ENCODE measurements around the gene NCK2. TPM values are rescaled to one million over a fixed set of nuclear protein-coding genes. Genes with fewer than 3 reads are reported as not detected.

NCK2 gene
- total and polyA plus RNA-seq, 2 donors: 14.5 to 31.4 TPM

DNA sequence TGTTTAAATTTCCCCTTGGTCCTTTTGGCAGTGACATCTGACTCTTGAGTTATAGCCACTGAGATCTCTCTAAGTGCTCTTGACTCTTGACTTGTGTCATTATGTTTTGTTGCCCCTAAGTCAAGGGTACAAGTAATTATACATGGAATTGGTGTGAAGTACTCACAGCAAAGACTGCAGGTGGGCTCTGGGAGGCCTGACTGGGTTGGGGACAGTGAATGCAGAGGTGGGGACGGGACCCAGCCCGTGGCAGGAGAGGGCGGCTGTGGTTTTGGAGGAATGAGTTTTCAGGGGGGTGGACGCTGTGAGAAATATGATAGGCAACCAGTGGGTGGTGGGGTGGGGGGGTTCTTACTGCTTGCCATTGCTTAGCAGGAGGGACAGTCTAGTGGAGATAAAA, 97.8 kb downstream of the NCK2 start:
- H3K27me3 ChIP-seq (ENCODE audit: control insufficient read depth in 2 of 2, insufficient read depth in 1 of 2, low read length in 1 of 2): no peaks in the 10 kb centered on the region
- H3K4me1 ChIP-seq (ENCODE audit: control insufficient read depth in 2 of 2, insufficient read depth in 2 of 2, low read length in 2 of 2): peaks cover 0 to 2% of the 10 kb centered on the region in 2 donors
- no peak for DNase-seq (ENCODE audit: low read depth in 6 of 9, low spot score in 9 of 9)
- peaks cover 0 to 2% of the 10 kb centered on the region in 2 donors for H3K36me3 ChIP-seq (ENCODE audit: control insufficient read depth in 2 of 2, insufficient read depth in 2 of 2, low read length in 1 of 2)
- H3K9me3 ChIP-seq (ENCODE audit: control insufficient read depth in 2 of 2, insufficient read depth in 1 of 2, low read length in 1 of 2): no peaks in the 10 kb centered on the region
- no peak overlapping the region for H3K27ac ChIP-seq (ENCODE audit: low read depth in 1 of 2, low read length in 1 of 2)
- H3K4me3 ChIP-seq (ENCODE audit: low read length in 2 of 2): no peak overlapping the region
- 94% methylated on average over 4 of the region's 4 CpGs for WGBS

DNA sequence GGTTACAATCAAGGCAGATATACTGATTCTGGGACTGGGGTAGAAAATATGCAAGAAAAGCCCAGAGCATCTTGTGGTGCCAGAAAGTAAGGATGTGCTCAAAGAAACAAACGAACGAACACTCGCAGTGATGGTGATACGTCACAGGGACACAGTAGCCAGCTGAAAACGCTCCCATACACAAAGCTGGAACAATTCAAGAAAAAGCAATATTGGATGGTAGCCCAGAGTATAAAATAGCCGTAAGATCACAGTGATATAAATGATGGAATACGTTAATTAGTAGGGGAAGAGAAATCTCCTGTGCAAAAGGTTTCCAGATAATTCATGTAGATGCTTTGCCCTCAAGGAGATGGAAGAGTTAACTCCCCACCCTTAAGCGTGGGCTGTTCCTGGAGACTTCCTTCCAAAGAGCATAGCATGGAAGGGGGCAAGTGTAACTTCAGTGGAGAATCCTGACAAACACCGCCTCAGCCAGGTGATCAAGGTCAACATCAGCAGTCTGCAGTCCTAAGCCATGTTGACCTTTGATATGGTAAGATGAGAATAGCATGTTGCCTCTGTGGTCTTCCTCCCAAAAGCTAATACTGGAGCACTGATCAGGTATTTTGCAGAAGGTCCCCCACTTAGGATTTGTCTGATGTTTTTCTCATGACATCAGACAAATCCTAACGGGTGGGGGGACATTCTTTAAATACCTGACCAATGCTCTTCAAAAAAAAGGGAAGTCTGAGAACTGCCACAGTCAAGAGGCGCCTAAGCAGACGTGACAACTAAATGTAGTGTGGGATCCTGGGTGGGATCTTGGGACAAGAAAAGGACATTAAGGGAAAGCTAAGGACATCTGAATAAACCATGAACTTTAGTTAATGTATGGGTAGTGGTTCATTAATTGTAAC, 99.0 kb downstream of the NCK2 start:
- WGBS: 94% methylated on average over 12 of the region's 12 CpGs
- Histone ChIP-seq H3K27ac (ENCODE audit: low read depth in 1 of 2, low read length in 1 of 2) (no peak overlapping the region), H3K9me3 (ENCODE audit: control insufficient read depth in 2 of 2, insufficient read depth in 1 of 2, low read length in 1 of 2) (no peaks in the 10 kb centered on the region), H3K4me3 (ENCODE audit: low read length in 2 of 2) (no peak overlapping the region), H3K27me3 (ENCODE audit: control insufficient read depth in 2 of 2, insufficient read depth in 1 of 2, low read length in 1 of 2) (no peaks in the 10 kb centered on the region), H3K36me3 (ENCODE audit: control insufficient read depth in 2 of 2, insufficient read depth in 2 of 2, low read length in 1 of 2) (peaks cover 0 to 2% of the 10 kb centered on the region in 2 donors), H3K4me1 (ENCODE audit: control insufficient read depth in 2 of 2, insufficient read depth in 2 of 2, low read length in 2 of 2) (peaks cover 0 to 2% of the 10 kb centered on the region in 2 donors)
- no peak for DNase-seq (ENCODE audit: low read depth in 6 of 9, low spot score in 9 of 9)

DNA sequence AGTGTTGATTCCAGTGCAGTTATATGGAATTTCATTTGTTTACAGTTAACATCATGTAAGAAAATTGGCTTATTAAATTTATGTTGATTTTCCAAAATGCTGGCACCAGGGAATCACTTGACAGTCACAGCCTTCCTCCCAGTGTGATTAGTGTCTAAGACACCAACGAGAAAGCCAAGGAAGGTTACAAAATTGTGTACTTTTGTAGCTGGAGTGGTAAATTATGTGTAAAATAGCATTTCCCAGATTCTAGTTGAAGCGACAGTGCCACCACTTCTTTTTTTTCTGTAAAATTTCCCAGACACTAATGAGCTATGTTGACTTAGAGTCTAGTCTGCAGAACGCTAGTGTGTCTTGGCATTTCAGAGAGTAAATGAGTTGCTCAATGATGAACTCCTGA, 101.3 kb downstream of the NCK2 start:
- Histone ChIP-seq H3K36me3 (ENCODE audit: control insufficient read depth in 2 of 2, insufficient read depth in 2 of 2, low read length in 1 of 2) (peaks cover 0 to 2% of the 10 kb centered on the region in 2 donors), H3K27ac (ENCODE audit: low read depth in 1 of 2, low read length in 1 of 2) (no peak overlapping the region), H3K4me3 (ENCODE audit: low read length in 2 of 2) (no peak overlapping the region), H3K9me3 (ENCODE audit: control insufficient read depth in 2 of 2, insufficient read depth in 1 of 2, low read length in 1 of 2) (no peaks in the 10 kb centered on the region), H3K27me3 (ENCODE audit: control insufficient read depth in 2 of 2, insufficient read depth in 1 of 2, low read length in 1 of 2) (no peaks in the 10 kb centered on the region), H3K4me1 (ENCODE audit: control insufficient read depth in 2 of 2, insufficient read depth in 2 of 2, low read length in 2 of 2) (no peaks in the 10 kb centered on the region)
- no peak for DNase-seq (ENCODE audit: low read depth in 6 of 9, low spot score in 9 of 9)
- WGBS: 97% methylated on average over 3 of the region's 3 CpGs

DNA sequence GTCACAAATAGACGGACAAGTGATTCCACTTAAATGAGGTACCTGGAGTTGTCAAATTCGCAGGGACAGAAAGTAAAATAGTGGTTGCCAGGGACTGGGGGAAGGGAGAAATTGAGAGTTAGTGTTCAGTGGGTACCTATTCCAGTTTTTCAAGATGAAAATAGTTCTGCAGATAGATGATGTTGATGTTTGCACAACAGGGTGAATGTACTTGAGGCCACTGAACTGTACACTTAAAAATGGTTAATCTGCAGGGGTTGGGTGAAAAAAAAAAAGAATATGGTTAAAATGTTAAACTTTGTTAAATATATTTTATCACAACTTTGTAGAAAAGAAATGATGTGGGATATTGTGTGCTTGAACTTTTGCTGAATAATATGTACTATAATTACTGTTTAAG, 102.3 kb downstream of the NCK2 start:
- H3K4me1 ChIP-seq (ENCODE audit: control insufficient read depth in 2 of 2, insufficient read depth in 2 of 2, low read length in 2 of 2): no peaks in the 10 kb centered on the region
- H3K36me3 ChIP-seq (ENCODE audit: control insufficient read depth in 2 of 2, insufficient read depth in 2 of 2, low read length in 1 of 2): peaks cover 0 to 2% of the 10 kb centered on the region in 2 donors
- no peaks in the 10 kb centered on the region for H3K27me3 ChIP-seq (ENCODE audit: control insufficient read depth in 2 of 2, insufficient read depth in 1 of 2, low read length in 1 of 2)
- H3K4me3 ChIP-seq (ENCODE audit: low read length in 2 of 2): no peak overlapping the region
- DNase-seq (ENCODE audit: low read depth in 6 of 9, low spot score in 9 of 9): no peak
- WGBS: 99% methylated on average over 2 of the region's 2 CpGs
- H3K9me3 ChIP-seq (ENCODE audit: control insufficient read depth in 2 of 2, insufficient read depth in 1 of 2, low read length in 1 of 2): no peaks in the 10 kb centered on the region
- H3K27ac ChIP-seq (ENCODE audit: low read depth in 1 of 2, low read length in 1 of 2): no peak overlapping the region

DNA sequence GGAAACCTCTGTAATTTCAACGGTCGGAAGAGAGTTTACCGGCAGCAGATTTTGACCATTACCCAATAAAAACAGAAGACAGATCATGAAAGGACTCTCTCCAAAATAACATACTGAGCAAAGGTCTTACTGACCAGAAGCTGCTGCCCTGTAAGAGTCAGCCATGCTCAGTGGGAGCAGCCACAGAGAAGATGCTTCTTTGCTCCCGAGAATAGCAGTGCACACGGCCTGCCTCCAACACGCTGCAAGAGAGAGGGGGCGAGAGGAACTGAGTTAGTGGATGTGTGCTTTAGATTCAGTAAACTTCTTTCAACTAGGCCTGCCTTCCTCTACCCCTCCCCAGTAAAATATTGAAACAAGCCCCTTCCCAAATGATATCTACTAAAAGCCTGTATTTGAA, 103.7 kb downstream of the NCK2 start:
- Histone ChIP-seq H3K4me3 (ENCODE audit: low read length in 2 of 2) (no peak overlapping the region), H3K27me3 (ENCODE audit: control insufficient read depth in 2 of 2, insufficient read depth in 1 of 2, low read length in 1 of 2) (no peaks in the 10 kb centered on the region), H3K9me3 (ENCODE audit: control insufficient read depth in 2 of 2, insufficient read depth in 1 of 2, low read length in 1 of 2) (no peaks in the 10 kb centered on the region), H3K27ac (ENCODE audit: low read depth in 1 of 2, low read length in 1 of 2) (no peak overlapping the region), H3K36me3 (ENCODE audit: control insufficient read depth in 2 of 2, insufficient read depth in 2 of 2, low read length in 1 of 2) (peaks cover 0 to 2% of the 10 kb centered on the region in 2 donors), H3K4me1 (ENCODE audit: control insufficient read depth in 2 of 2, insufficient read depth in 2 of 2, low read length in 2 of 2) (no peaks in the 10 kb centered on the region)
- no peak for DNase-seq (ENCODE audit: low read depth in 6 of 9, low spot score in 9 of 9)
- 97% methylated on average over 7 of the region's 7 CpGs for WGBS

DNA sequence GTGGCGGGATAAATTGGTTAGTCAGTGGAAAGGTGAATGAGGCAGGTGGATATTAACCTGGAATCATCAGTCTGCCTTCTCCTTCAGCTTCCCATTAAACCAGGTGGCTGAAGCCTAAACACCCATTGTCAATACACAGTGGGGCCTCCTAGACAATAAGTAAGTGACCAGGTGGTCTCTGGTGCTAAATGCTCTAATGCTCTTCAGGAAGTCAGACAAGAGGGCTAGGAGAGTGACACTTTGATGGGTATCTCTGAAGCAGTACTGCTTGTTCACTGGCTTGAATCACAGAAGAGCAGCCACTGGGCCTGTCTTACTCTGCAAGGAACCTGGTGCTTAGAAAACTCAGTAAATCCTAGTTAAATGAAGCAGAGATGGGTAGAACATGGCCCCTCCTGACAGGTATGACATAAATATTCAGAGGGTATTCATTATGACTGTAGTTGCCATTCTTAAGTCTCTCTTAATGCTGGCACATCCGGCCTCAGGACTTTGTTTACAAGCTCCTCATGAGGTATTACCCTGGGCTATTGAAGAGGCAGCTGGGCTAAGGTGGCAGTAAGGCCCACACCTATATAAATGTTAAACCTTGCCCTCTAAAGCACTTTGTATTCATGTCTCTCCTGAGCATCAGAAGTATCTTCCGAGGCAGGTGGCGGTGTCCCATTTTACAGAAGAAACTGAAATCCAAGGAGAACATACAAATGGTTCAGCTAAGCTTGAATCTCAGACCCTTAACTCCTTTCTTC, 104.9 kb downstream of the NCK2 start:
- no peak for DNase-seq (ENCODE audit: low read depth in 6 of 9, low spot score in 9 of 9)
- peaks cover 0 to 4% of the 10 kb centered on the region in 2 donors for H3K4me1 ChIP-seq (ENCODE audit: control insufficient read depth in 2 of 2, insufficient read depth in 2 of 2, low read length in 2 of 2)
- H3K36me3 ChIP-seq (ENCODE audit: control insufficient read depth in 2 of 2, insufficient read depth in 2 of 2, low read length in 1 of 2): no peaks in the 10 kb centered on the region
- no peak overlapping the region for H3K4me3 ChIP-seq (ENCODE audit: low read length in 2 of 2)
- no peaks in the 10 kb centered on the region for H3K9me3 ChIP-seq (ENCODE audit: control insufficient read depth in 2 of 2, insufficient read depth in 1 of 2, low read length in 1 of 2)
- H3K27me3 ChIP-seq (ENCODE audit: control insufficient read depth in 2 of 2, insufficient read depth in 1 of 2, low read length in 1 of 2): no peaks in the 10 kb centered on the region
- no peak overlapping the region for H3K27ac ChIP-seq (ENCODE audit: low read depth in 1 of 2, low read length in 1 of 2)
- over 99% methylated on average over 4 of the region's 4 CpGs for WGBS

DNA sequence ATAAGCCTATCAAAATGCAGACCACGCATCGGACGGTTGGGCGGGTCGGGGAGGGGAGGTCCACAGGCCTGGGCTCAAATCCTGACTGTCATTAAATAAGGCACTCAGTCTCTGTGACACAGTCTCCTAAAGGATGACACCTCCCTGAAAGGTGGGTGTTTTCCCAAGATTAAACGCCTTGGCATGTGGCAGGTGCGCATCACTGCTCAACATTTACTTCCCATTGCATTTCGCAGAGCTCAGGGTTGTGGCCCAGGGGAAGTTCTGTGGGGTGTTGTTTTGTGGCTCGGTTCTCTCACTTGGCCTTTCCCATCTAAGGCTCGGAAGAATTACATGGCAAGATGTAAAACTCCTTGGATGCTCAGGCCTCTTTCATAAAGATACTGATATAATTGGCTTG, 107.4 kb downstream of the NCK2 start:
- DNase-seq (ENCODE audit: low read depth in 6 of 9, low spot score in 9 of 9): no peak
- no peak overlapping the region for H3K27ac ChIP-seq (ENCODE audit: low read depth in 1 of 2, low read length in 1 of 2)
- H3K27me3 ChIP-seq (ENCODE audit: control insufficient read depth in 2 of 2, insufficient read depth in 1 of 2, low read length in 1 of 2): no peaks in the 10 kb centered on the region
- H3K4me3 ChIP-seq (ENCODE audit: low read length in 2 of 2): no peak overlapping the region
- H3K4me1 ChIP-seq (ENCODE audit: control insufficient read depth in 2 of 2, insufficient read depth in 2 of 2, low read length in 2 of 2): peaks cover 2 to 7% of the 10 kb centered on the region in 2 donors
- peaks cover 7% of the 10 kb centered on the region in 2 donors for H3K36me3 ChIP-seq (ENCODE audit: control insufficient read depth in 2 of 2, insufficient read depth in 2 of 2, low read length in 1 of 2)
- WGBS: 97% methylated on average over 10 of the region's 10 CpGs
- H3K9me3 ChIP-seq (ENCODE audit: control insufficient read depth in 2 of 2, insufficient read depth in 1 of 2, low read length in 1 of 2): no peaks in the 10 kb centered on the region

DNA sequence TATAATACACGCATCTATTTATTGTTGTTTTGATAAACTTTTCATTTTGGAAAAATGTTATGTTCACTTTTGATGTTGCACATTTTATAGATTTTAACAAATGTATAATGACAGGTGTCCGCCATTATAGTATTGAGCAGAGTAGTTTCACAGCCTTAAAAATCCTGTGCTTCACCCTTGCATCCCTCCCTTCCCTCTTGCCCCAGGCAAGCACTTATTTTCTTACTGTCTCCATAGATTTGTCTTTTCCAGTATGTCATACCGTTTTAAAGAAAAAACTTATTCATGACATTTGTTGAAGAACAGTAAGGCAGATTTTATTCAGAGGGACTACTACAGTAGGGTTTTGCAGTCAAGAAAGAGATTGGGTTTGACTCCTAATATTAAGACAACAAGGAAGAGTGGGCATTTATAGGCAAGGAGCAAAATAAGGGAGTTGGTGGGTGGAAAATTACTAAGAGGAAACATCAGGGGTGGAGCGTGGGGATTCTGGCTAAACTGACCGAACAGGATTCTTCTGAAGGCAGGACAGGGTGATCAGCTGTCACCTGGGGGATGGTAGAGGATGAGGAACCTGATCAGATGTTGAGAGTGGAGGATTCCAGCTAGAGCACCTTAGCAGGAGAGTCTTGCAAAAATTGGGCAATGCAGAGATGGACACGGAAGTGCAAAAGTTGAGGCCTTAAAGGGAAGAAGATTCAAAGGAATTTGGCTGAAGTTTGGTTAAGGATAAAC, 108.8 kb downstream of the NCK2 start:
- Histone ChIP-seq H3K27ac (ENCODE audit: low read depth in 1 of 2, low read length in 1 of 2) (no peak overlapping the region), H3K4me1 (ENCODE audit: control insufficient read depth in 2 of 2, insufficient read depth in 2 of 2, low read length in 2 of 2) (peaks cover 11 to 15% of the 10 kb centered on the region in 2 donors)
- WGBS: 97% methylated on average over 6 of the region's 6 CpGs

More for the DNA sequence above, 108.8 kb downstream of the NCK2 start:
- no peaks in the 10 kb centered on the region for H3K9me3 ChIP-seq (ENCODE audit: control insufficient read depth in 2 of 2, insufficient read depth in 1 of 2, low read length in 1 of 2)
- H3K36me3 ChIP-seq (ENCODE audit: control insufficient read depth in 2 of 2, insufficient read depth in 2 of 2, low read length in 1 of 2): peaks cover 10% of the 10 kb centered on the region in 2 donors
- H3K27me3 ChIP-seq (ENCODE audit: control insufficient read depth in 2 of 2, insufficient read depth in 1 of 2, low read length in 1 of 2): no peaks in the 10 kb centered on the region
- H3K4me3 ChIP-seq (ENCODE audit: low read length in 2 of 2): no peak overlapping the region
- DNase-seq (ENCODE audit: low read depth in 6 of 9, low spot score in 9 of 9): no peak

Measured in thymus (tissue), 11 donors.